Measurements from ENCODE around the gene JAK1. TPM values are rescaled to one million over a fixed set of nuclear protein-coding genes. Genes with fewer than 3 reads are reported as not detected.

The JAK1 gene
- total RNA-seq (2022; extraction: Qiagen RNA extraction): 154 to 229 TPM (median 186 TPM) in 5 replicates

GRCh38 chr1:64966158-64966971, at the start of gene JAK1:
Gene JAK1 (minus strand): TSS chr1:64966549. CDS start chr1:64886264, 80,285 bp downstream.

Other genes with a start within 250 kb of the JAK1 start
- 3.3 to 5.1 TPM (median 4.5 TPM) in 5 replicates for gene RAVER2, start 221.5 kb downstream of the JAK1 start, total RNA-seq (2022; extraction: Qiagen RNA extraction)
- 29.1 to 32.7 TPM (median 31.3 TPM) in 5 replicates for gene AK4, start 181.7 kb upstream of the JAK1 start, total RNA-seq (2022; extraction: Qiagen RNA extraction)

Measured in A549 treated with Hydrocortisone at 1 μM for 4 hours (cell line).